RWPE2 (cell line): ENCODE data around the gene POLD2.

Source experiments
- ATAC-seq: fragments of 200-7000 bp; cut with Tn5 transposase; 3 replicates; pipeline ENCODE4 v1.9.1; 2021; ENCODE audit warnings: low read depth
- DNase-seq: peaks from one replicate; pipeline ENCODE4 v3.0.0-alpha.2; 2020; ENCODE audit warnings: low spot score
- H3K27ac ChIP-seq: fragments of 450-650 bp; 2 replicates; pipeline ENCODE4 v1.5.1; 2017; ENCODE audit warnings: mild to moderate bottlenecking; ENCODE audit not compliant: poor library complexity, severe bottlenecking
- H3K27me3 ChIP-seq: fragments of 250-450 bp; sonication (Bioruptor Pico); 2 replicates; pipeline ENCODE4 v1.5.1; 2021; ENCODE audit warnings: mild to moderate bottlenecking, moderate library complexity; ENCODE audit not compliant: insufficient read depth, poor library complexity, severe bottlenecking
- H3K36me3 ChIP-seq: fragments of 250-450 bp; sonication (Bioruptor Pico); 2 replicates; pipeline ENCODE4 v1.5.1; 2020; ENCODE audit warnings: low read depth, mild to moderate bottlenecking, moderate library complexity
- H3K4me1 ChIP-seq: fragments of 250-450 bp; sonication (Bioruptor Pico); 2 replicates; pipeline ENCODE4 v1.5.1; 2021; ENCODE audit warnings: mild to moderate bottlenecking, moderate library complexity; ENCODE audit not compliant: insufficient read depth, poor library complexity, severe bottlenecking
- H3K4me3 ChIP-seq: fragments of 250-450 bp; sonication (Bioruptor Pico); 2 replicates; pipeline ENCODE4 v1.5.1; 2021; ENCODE audit warnings: mild to moderate bottlenecking, moderate library complexity; ENCODE audit not compliant: severe bottlenecking
- H3K9me3 ChIP-seq: fragments of 250-450 bp; sonication (Bioruptor Pico); 2 replicates; pipeline ENCODE4 v1.5.1; 2021; ENCODE audit warnings: mild to moderate bottlenecking, moderate library complexity; ENCODE audit not compliant: severe bottlenecking
- CTCF ChIP-seq: fragments of 450-650 bp; IDR thresholded peaks from one replicate; pipeline ENCODE4 v1.5.1; 2017; ENCODE audit warnings: mild to moderate bottlenecking, moderate library complexity; ENCODE audit not compliant: poor library complexity, severe bottlenecking

The POLD2 gene

GRCh38 chr7:44102846-44103565 lies 20.3 kb downstream of the POLD2 start:
- H3K27ac ChIP-seq: peak overlapping the region; percentile 19
- H3K9me3 ChIP-seq: no peaks in the 10 kb centered on the region
- ATAC-seq (peak; percentile 17; the same call in 2 of the 3 replicates), DNase-seq (no peak)
- H3K4me3 ChIP-seq: no peak overlapping the region
- no peaks in the 10 kb centered on the region for H3K27me3 ChIP-seq
- TF ChIP-seq CTCF: no peak
- peaks cover 16% of the 10 kb centered on the region for H3K4me1 ChIP-seq
- H3K36me3 ChIP-seq: no peaks in the 10 kb centered on the region

GRCh38 chr7:44101966-44102845 lies 21.1 kb downstream of the POLD2 start:
- no peak for DNase-seq
- H3K36me3 ChIP-seq: no peaks in the 10 kb centered on the region
- peak overlapping the region; percentile 19 for H3K27ac ChIP-seq
- H3K4me1 ChIP-seq: peaks cover 16% of the 10 kb centered on the region
- no peak overlapping the region for H3K4me3 ChIP-seq
- no peaks in the 10 kb centered on the region for H3K27me3 ChIP-seq
- no peaks in the 10 kb centered on the region for H3K9me3 ChIP-seq
- peak; percentile 57 for ATAC-seq
- TF ChIP-seq CTCF: no peak

GRCh38 chr7:44101303-44101965 lies 21.9 kb downstream of the POLD2 start:
- no peak for TF ChIP-seq CTCF
- Histone ChIP-seq H3K27me3 (no peaks in the 10 kb centered on the region), H3K4me3 (no peak overlapping the region), H3K27ac (peak overlapping the region; percentile 19), H3K36me3 (no peaks in the 10 kb centered on the region), H3K4me1 (peaks cover 16% of the 10 kb centered on the region), H3K9me3 (no peaks in the 10 kb centered on the region)
- DNase-seq (no peak), ATAC-seq (no peak)

- no peaks in the 10 kb centered on the region for H3K27me3 ChIP-seq
- ATAC-seq (no peak), DNase-seq (no peak)
- no peak for TF ChIP-seq CTCF
- H3K36me3 ChIP-seq: no peaks in the 10 kb centered on the region
- no peaks in the 10 kb centered on the region for H3K9me3 ChIP-seq
- H3K27ac ChIP-seq: no peak overlapping the region
- H3K4me3 ChIP-seq: no peak overlapping the region
- peaks cover 13% of the 10 kb centered on the region for H3K4me1 ChIP-seq
Observed at GRCh38 chr7:44100458-44101302, 22.7 kb downstream of the POLD2 start.
